ENCODE data around the gene ZFHX2.

Gene ZFHX2

DNA sequence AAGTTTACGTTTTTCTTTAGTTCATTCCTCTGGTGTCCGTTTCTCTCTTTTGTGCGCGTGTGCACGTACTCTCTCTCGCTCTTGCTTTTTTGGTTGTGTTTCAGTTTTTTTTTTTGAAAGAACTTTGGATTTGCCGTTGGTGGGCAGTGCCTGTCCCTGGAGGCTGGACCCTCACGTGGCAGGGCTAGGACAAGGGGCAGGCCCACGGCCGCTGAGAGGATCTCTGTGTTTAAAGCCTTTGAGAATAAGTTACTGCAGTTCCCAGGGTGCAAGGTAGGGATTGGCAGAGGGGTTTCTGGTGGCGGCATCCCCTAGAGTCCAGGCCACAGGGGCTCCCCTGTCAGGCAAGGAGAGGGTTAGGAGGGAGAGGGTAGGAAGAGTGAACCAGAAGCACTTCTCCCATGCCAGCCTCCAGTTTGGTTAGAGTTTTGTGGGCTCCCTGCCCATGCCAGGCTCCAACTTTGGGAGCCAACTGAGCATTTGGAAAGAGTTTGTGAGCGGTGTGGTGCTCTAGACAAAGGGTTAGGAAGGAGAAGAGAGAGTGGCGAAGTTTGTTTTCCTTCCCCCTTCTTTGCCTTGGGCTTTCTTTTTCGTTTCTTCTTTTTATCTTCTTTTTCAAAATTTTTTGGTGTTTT, 30.5 kb downstream of the ZFHX2 start:
- no peak for TF ChIP-seq EZH2phosphoT487 (IDR thresholded peaks at IDR 0.05; ENCODE audit: low read depth)
- TF ChIP-seq, protein P1, sequence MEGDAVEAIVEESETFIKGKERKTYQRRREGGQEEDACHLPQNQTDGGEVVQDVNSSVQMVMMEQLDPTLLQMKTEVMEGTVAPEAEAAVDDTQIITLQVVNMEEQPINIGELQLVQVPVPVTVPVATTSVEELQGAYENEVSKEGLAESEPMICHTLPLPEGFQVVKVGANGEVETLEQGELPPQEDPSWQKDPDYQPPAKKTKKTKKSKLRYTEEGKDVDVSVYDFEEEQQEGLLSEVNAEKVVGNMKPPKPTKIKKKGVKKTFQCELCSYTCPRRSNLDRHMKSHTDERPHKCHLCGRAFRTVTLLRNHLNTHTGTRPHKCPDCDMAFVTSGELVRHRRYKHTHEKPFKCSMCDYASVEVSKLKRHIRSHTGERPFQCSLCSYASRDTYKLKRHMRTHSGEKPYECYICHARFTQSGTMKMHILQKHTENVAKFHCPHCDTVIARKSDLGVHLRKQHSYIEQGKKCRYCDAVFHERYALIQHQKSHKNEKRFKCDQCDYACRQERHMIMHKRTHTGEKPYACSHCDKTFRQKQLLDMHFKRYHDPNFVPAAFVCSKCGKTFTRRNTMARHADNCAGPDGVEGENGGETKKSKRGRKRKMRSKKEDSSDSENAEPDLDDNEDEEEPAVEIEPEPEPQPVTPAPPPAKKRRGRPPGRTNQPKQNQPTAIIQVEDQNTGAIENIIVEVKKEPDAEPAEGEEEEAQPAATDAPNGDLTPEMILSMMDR (IDR thresholded peaks at IDR 0.05; ENCODE audit: low read depth, low read length): no peak
- Histone ChIP-seq H3K9ac (ENCODE audit: low read length) (no peak overlapping the region), H2AFZ (ENCODE audit: low read depth, low read length) (no peak overlapping the region), H3K4me2 (ENCODE audit: low read length) (no peak overlapping the region), H3K4me1 (ENCODE audit: low read length) (no peaks in the 10 kb centered on the region), H3K79me2 (ENCODE audit: low read length) (no peaks in the 10 kb centered on the region), H3K27me3 (ENCODE audit: low read depth, low read length) (no peaks in the 10 kb centered on the region), H3K27ac (ENCODE audit: low read length) (no peak overlapping the region), H3K36me3 (replicated peaks; ENCODE audit: low read depth, low read length) (no peaks in the 10 kb centered on the region), H3K9me3 (ENCODE audit: insufficient read depth, low read length) (no peaks in the 10 kb centered on the region), H4K20me1 (ENCODE audit: insufficient read depth, low read length) (no peaks in the 10 kb centered on the region), H3K4me3 (ENCODE audit: low read length) (no peak overlapping the region)

DNA sequence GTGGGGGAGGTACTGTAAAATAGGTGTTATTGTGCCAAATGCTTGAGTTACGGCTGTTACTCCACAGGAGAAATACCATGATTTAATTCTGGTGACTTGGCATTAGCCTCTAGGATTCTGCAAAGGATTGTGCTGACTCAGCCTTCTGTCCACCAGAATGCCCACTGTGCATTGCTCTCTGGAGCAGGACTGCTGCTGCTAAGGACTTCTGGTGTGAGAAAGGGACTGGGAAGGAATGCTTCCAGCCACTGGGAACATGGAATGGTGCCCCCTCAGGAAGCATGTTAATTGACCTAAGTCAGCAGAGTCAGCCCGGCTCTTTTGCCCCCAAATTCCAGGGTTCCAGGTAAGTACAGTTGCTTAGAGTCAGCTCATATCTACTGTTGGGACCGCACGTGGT, 32.9 kb downstream of the ZFHX2 start:
- Histone ChIP-seq H3K9me3 (ENCODE audit: insufficient read depth, low read length) (no peaks in the 10 kb centered on the region), H3K27me3 (ENCODE audit: low read depth, low read length) (no peaks in the 10 kb centered on the region), H3K36me3 (replicated peaks; ENCODE audit: low read depth, low read length) (no peaks in the 10 kb centered on the region), H3K79me2 (ENCODE audit: low read length) (no peaks in the 10 kb centered on the region), H3K4me3 (ENCODE audit: low read length) (no peak overlapping the region), H4K20me1 (ENCODE audit: insufficient read depth, low read length) (no peaks in the 10 kb centered on the region), H3K27ac (ENCODE audit: low read length) (no peak overlapping the region), H3K9ac (ENCODE audit: low read length) (no peak overlapping the region), H3K4me1 (ENCODE audit: low read length) (no peaks in the 10 kb centered on the region), H3K4me2 (ENCODE audit: low read length) (no peak overlapping the region), H2AFZ (ENCODE audit: low read depth, low read length) (no peak overlapping the region)
- TF ChIP-seq EZH2phosphoT487 (IDR thresholded peaks at IDR 0.05; ENCODE audit: low read depth): no peak
- TF ChIP-seq, protein P1 (IDR thresholded peaks at IDR 0.05; ENCODE audit: low read depth, low read length): no peak

DNA sequence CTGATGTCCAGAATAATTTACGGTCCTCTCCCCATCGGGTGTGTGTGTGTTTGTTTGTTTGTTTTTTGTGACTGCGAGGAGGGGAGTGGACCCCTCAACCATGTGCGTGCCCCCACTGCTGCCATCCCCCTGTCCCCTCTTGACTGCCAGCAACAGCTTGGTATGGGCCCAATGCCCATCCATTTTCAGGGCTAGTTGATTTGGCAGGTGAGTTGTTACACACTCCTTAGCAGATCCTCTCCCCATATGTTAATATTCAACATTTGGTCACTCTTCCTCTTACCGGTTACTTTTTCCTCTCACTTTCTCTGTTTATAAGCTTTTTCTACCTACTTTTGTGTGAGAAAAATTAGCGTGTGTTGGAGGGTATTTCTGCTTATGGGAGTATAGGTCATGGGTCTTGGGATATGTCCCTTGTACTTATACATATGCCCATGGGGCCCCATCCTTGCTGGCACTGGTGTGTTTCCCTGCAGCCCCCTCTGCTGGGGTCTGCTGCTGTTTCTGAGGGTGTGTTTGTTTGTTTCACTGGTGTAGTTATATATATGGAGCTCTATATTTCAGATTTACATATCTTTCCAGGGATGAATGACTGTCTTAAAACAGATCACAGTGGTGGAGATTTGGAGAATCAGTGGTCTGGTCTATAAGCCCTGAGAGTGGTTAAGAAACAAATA, 33.8 kb downstream of the ZFHX2 start:
- no peaks in the 10 kb centered on the region for H3K9me3 ChIP-seq (ENCODE audit: insufficient read depth, low read length)
- no peak overlapping the region for H3K27ac ChIP-seq (ENCODE audit: low read length)
- TF ChIP-seq EZH2phosphoT487 (IDR thresholded peaks at IDR 0.05; ENCODE audit: low read depth): no peak
- TF ChIP-seq, protein P1 (IDR thresholded peaks at IDR 0.05; ENCODE audit: low read depth, low read length): no peak
- H3K4me2 ChIP-seq (ENCODE audit: low read length): no peak overlapping the region
- H3K9ac ChIP-seq (ENCODE audit: low read length): no peak overlapping the region
- no peaks in the 10 kb centered on the region for H3K27me3 ChIP-seq (ENCODE audit: low read depth, low read length)
- no peak overlapping the region for H3K4me3 ChIP-seq (ENCODE audit: low read length)
- H3K36me3 ChIP-seq (replicated peaks; ENCODE audit: low read depth, low read length): no peaks in the 10 kb centered on the region
- no peaks in the 10 kb centered on the region for H3K79me2 ChIP-seq (ENCODE audit: low read length)
- no peaks in the 10 kb centered on the region for H4K20me1 ChIP-seq (ENCODE audit: insufficient read depth, low read length)
- H3K4me1 ChIP-seq (ENCODE audit: low read length): no peaks in the 10 kb centered on the region
- no peak overlapping the region for H2AFZ ChIP-seq (ENCODE audit: low read depth, low read length)

DNA sequence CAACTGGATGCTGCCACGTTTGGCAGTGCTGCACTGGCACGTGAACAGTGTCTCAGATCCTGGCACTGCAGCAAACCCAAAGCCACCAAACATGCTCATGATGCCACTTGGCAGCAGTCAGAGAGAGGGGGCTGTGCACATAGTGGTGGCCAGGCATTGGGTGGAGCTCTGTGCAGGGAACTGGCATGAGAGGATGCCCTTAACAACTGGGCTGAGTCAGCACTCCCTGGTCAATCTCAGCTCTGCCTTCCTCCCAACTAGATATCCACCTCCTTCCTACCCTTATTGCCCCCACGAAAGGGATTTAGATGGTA, 37.0 kb downstream of the ZFHX2 start:
- H3K79me2 ChIP-seq (ENCODE audit: low read length): no peaks in the 10 kb centered on the region
- H4K20me1 ChIP-seq (ENCODE audit: insufficient read depth, low read length): no peaks in the 10 kb centered on the region
- TF ChIP-seq EZH2phosphoT487 (IDR thresholded peaks at IDR 0.05; ENCODE audit: low read depth): no peak
- TF ChIP-seq, protein P1 (IDR thresholded peaks at IDR 0.05; ENCODE audit: low read depth, low read length): no peak
- no peak overlapping the region for H3K4me3 ChIP-seq (ENCODE audit: low read length)
- H3K9me3 ChIP-seq (ENCODE audit: insufficient read depth, low read length): no peaks in the 10 kb centered on the region
- H3K4me2 ChIP-seq (ENCODE audit: low read length): no peak overlapping the region
- no peak overlapping the region for H2AFZ ChIP-seq (ENCODE audit: low read depth, low read length)
- H3K27me3 ChIP-seq (ENCODE audit: low read depth, low read length): no peaks in the 10 kb centered on the region
- no peaks in the 10 kb centered on the region for H3K36me3 ChIP-seq (replicated peaks; ENCODE audit: low read depth, low read length)
- no peak overlapping the region for H3K9ac ChIP-seq (ENCODE audit: low read length)
- no peak overlapping the region for H3K27ac ChIP-seq (ENCODE audit: low read length)
- H3K4me1 ChIP-seq (ENCODE audit: low read length): no peaks in the 10 kb centered on the region
